ENCODE results near the gene LRP3. TPM values are rescaled to one million over a fixed set of nuclear protein-coding genes. Genes with fewer than 3 reads are reported as not detected.

Gene LRP3
- total and polyA plus RNA-seq, 11 donors: 8.2 to 31.7 (median 18.0) TPM

- 70 to 86% (median 84%) methylated on average over 5 of the region's 5 CpGs for WGBS, 4 donors
- DNase-seq: no peak
- H3K4me1 ChIP-seq: peaks cover 0 to 17% (median 0%) of the 10 kb centered on the region in 12 donors
- no peak overlapping the region for H3K4me3 ChIP-seq
- no peaks in the 10 kb centered on the region for H3K36me3 ChIP-seq
- intact Hi-C loops (cut with DNase I): loop anchor here in 6 of 10 donors (5.0 to 10.0 kb wide), 3 partner anchors 88 to 545 kb away; no protein-coding TSS in a partner anchor
- peaks cover 24 to 81% (median 34%) of the 10 kb centered on the region in 9 donors for H3K27me3 ChIP-seq
- TF ChIP-seq POLR2A (IDR thresholded peaks at IDR 0.05): no peak
- TF ChIP-seq, protein P1, sequence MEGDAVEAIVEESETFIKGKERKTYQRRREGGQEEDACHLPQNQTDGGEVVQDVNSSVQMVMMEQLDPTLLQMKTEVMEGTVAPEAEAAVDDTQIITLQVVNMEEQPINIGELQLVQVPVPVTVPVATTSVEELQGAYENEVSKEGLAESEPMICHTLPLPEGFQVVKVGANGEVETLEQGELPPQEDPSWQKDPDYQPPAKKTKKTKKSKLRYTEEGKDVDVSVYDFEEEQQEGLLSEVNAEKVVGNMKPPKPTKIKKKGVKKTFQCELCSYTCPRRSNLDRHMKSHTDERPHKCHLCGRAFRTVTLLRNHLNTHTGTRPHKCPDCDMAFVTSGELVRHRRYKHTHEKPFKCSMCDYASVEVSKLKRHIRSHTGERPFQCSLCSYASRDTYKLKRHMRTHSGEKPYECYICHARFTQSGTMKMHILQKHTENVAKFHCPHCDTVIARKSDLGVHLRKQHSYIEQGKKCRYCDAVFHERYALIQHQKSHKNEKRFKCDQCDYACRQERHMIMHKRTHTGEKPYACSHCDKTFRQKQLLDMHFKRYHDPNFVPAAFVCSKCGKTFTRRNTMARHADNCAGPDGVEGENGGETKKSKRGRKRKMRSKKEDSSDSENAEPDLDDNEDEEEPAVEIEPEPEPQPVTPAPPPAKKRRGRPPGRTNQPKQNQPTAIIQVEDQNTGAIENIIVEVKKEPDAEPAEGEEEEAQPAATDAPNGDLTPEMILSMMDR (IDR thresholded peaks at IDR 0.05): no peak
- H3K27ac ChIP-seq: no peak overlapping the region
- H3K9me3 ChIP-seq: peaks cover 0 to 31% (median 17%) of the 10 kb centered on the region in 12 donors
- ATAC-seq: no peak
These were observed 35.8 kb downstream of the LRP3 start for GRCh38 chr19:33229962-33230361.

GRCh38 chr19:33231511-33231910 lies 37.4 kb downstream of the LRP3 start:
- Histone ChIP-seq H3K27me3 (peaks cover 10 to 68% (median 21%) of the 10 kb centered on the region in 9 donors), H3K27ac (no peak overlapping the region), H3K9me3 (peaks cover 0 to 31% (median 17%) of the 10 kb centered on the region in 12 donors), H3K36me3 (no peaks in the 10 kb centered on the region), H3K4me3 (no peak overlapping the region), H3K4me1 (peaks cover 0 to 5% (median 0%) of the 10 kb centered on the region in 12 donors)
- intact Hi-C loops (cut with DNase I): loop anchor here in 6 of 10 donors (5.0 to 10.0 kb wide), 3 partner anchors 89 to 543 kb away; no protein-coding TSS in a partner anchor
- WGBS, 4 donors: 73 to 84% (median 83%) methylated on average over 5 of the region's 5 CpGs
- TF ChIP-seq, protein P1 (IDR thresholded peaks at IDR 0.05): no peak
- TF ChIP-seq POLR2A (IDR thresholded peaks at IDR 0.05): no peak
- ATAC-seq (no peak), DNase-seq (no peak)

DNA sequence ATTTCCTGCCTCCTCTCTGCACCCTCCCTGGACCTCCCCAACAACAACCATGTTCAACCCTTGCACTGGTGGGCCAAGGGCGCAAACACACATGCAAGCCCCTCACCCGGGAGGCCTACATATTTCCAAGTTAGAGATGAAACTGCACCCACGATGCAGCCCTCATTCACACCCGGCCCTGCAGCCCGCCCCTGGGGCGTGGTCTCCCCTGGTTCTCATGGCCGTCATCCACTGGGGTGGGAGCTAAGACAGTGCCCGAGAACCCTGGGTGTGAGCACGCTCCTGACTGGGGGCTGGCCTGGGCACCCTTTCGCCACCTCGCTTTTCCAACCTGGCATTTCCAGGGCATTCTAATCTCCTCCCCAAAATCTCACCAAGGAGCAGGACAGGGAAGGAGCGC lies 38.5 kb downstream of the LRP3 start:
- Histone ChIP-seq H3K27me3 (peaks cover 0 to 56% (median 12%) of the 10 kb centered on the region in 9 donors), H3K9me3 (peaks cover 0 to 22% (median 14%) of the 10 kb centered on the region in 12 donors), H3K4me3 (no peak overlapping the region), H3K4me1 (peaks cover 0 to 3% (median 0%) of the 10 kb centered on the region in 12 donors), H3K36me3 (no peaks in the 10 kb centered on the region), H3K27ac (no peak overlapping the region)
- peak in 1 of 5 donors; percentile 26 for DNase-seq
- 56 to 67% (median 60%) methylated on average over 11 to 12 of the region's 12 CpGs for WGBS, 4 donors
- intact Hi-C loops (cut with DNase I): loop anchor here in 6 of 10 donors (5.0 to 10.0 kb wide), 3 partner anchors 90 to 542 kb away; no protein-coding TSS in a partner anchor
- ATAC-seq: no peak
- TF ChIP-seq, protein P1 (IDR thresholded peaks at IDR 0.05): no peak
- no peak for TF ChIP-seq POLR2A (IDR thresholded peaks at IDR 0.05)

- H3K36me3 ChIP-seq: no peaks in the 10 kb centered on the region
- no peak for TF ChIP-seq POLR2A (IDR thresholded peaks at IDR 0.05)
- TF ChIP-seq, protein P1 (IDR thresholded peaks at IDR 0.05): no peak
- no peak overlapping the region for H3K4me3 ChIP-seq
- ATAC-seq (no peak), DNase-seq (peak in 1 of 5 donors; percentile 10)
- 89 to 93% (median 92%) methylated on average over 9 of the region's 9 CpGs for WGBS, 4 donors
- peaks cover 0 to 3% (median 0%) of the 10 kb centered on the region in 12 donors for H3K4me1 ChIP-seq
- H3K27me3 ChIP-seq: peaks cover 0 to 50% (median 8%) of the 10 kb centered on the region in 9 donors
- intact Hi-C loops (cut with DNase I): loop anchor here in 6 of 10 donors (5.0 to 10.0 kb wide), 3 partner anchors 91 to 542 kb away; no protein-coding TSS in a partner anchor
- H3K27ac ChIP-seq: no peak overlapping the region
- peaks cover 0 to 15% (median 8%) of the 10 kb centered on the region in 12 donors for H3K9me3 ChIP-seq
These were observed 39.1 kb downstream of the LRP3 start for GRCh38 chr19:33233056-33233873.

Data from heart left ventricle (tissue), 16 donors.